Testis (tissue), 2 donors: Measurements from ENCODE around the gene ALOX5.

ENCODE experiments used
- CTCF ChIP-seq, 3 experiments: fragments of 450-650 bp in 2 of 3; fragments of 200-600 bp in 1 of 3; sonication (generic) in 1 of 3; IDR thresholded peaks; one replicate each; pipeline ENCODE4 v1.5.1; 2016 to 2019; ENCODE audit warnings: antibody characterized with exemption in 3 of 3, mild to moderate bottlenecking in 2 of 3, moderate library complexity in 1 of 3
- POLR2A ChIP-seq: fragments of 450-650 bp; IDR thresholded peaks from one replicate; pipeline ENCODE4 v1.6.1; 2017; ENCODE audit warnings: antibody characterized with exemption, mild to moderate bottlenecking, moderate library complexity

- TF ChIP-seq CTCF (IDR thresholded peaks at IDR 0.05): no peak
- TF ChIP-seq POLR2A: no peak
These were observed 65.9 kb downstream of the ALOX5 start for GRCh38 chr10:45439873-45440272.
